Activated CD4-positive, alpha-beta memory T cell treated with anti-CD3 and anti-CD28 coated beads, Interleukin-2, amount 10 ng/mL, durations not matched to agents 7 days and 5 days (primary cell): ENCODE measurements around the gene ZNF480. TPM values are rescaled to one million over a fixed set of nuclear protein-coding genes. Genes with fewer than 3 reads are reported as not detected.
"Not testable (repeated sequence)": the region's sequence is repeated elsewhere in the genome, so short reads cannot be mapped to it uniquely, and the experiment has no call there.

Experiments used
- CTCF ChIA-PET: fragments of 350-600 bp; sonication (Branson Sonifier 250); formaldehyde crosslinking; loops from one replicate; lab custom pipeline; 2021; ENCODE audit warnings: antibody characterized with exemption, inconsistent platforms; lab: Charles Lee
- POLR2A ChIA-PET: fragments of 350-600 bp; sonication (Branson Sonifier 250); formaldehyde crosslinking; loops from one replicate; lab custom pipeline; 2021; ENCODE audit warnings: antibody characterized with exemption; lab: Charles Lee
- DNase-seq: peaks from one replicate; pipeline ENCODE4 v3.0.0-alpha.2; 2020
- H3K27ac Mint-ChIP-seq: one replicate; pipeline ENCODE4 v1.8.0; 2021; ENCODE audit warnings: mild to moderate bottlenecking, mixed read lengths
- H3K27me3 Mint-ChIP-seq: one replicate; pipeline ENCODE4 v1.8.0; 2021; ENCODE audit warnings: mixed read lengths
- H3K36me3 Mint-ChIP-seq: one replicate; pipeline ENCODE4 v1.8.0; 2021; ENCODE audit warnings: low read depth, mixed read lengths
- H3K4me1 Mint-ChIP-seq: one replicate; pipeline ENCODE4 v1.8.0; 2021; ENCODE audit warnings: mixed read lengths
- H3K4me3 Mint-ChIP-seq: one replicate; pipeline ENCODE4 v1.8.0; 2021; ENCODE audit warnings: mild to moderate bottlenecking, mixed read lengths
- H3K9me3 Mint-ChIP-seq: one replicate; pipeline ENCODE4 v1.8.0; 2021; ENCODE audit warnings: mixed read lengths
- total RNA-seq, 2 experiments: library from RNA; stranded (reverse); gene quantifications; one replicate each; pipeline ENCODE4 v1.2.3, GENCODE V29; 2021

Gene ZNF480
- total RNA-seq: 10 to 100 TPM; 12.4 to 14.0 TPM

DNA sequence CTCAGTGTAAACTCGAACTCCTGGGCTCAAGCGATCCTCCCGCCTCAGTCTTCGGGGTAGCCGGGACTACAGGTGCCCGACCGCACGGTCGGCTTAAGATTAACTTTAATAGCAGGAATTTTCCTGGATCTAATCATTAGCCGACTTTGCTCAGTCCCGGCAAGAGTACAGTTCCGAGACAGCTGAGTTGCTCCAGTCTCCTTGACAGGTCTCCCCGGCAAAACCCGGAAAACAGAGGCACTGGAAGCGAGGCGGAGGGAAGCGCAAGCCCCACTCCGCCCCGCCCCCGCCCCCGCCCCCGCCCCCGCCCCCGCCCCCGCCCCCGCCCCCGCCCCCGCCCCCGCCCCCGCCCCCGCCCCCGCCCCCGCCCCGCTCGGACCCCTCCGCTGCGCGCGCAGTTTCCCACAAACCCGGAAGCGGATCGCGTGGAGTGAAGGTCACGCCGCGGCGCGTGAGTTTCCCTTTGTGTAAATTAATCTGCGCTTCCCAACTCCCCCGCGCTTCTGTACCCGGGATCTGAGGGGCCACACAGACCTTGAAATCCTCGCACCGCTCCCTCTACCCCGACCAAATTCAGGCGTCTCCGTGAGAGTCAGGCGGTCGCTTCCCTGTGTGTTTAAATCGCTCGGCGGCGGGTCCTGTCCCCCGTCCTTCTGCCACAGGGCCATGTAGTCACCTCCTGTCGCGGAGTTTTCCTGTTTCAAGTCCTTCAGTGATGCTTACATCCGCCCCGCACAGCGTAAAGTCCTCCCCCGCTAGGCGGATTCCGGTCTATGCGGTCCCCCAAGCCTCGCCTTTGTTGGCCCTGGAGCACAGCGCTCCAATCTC lies at the start of gene ZNF480:
TSS of gene ZNF480 (plus strand) at position 397 of the 828 bp plus-strand sequence. CDS start 3,244 bp downstream, outside the sequence.
- H3K4me1 Mint-ChIP-seq: peaks cover 18% of the 10 kb centered on the region
- peak within 1 kb of the TSS; percentile 92 for H3K27ac Mint-ChIP-seq
- peak within 1 kb of the TSS; percentile 91 for H3K4me3 Mint-ChIP-seq
- H3K9me3 Mint-ChIP-seq: peaks cover 57% of the 10 kb centered on the region
- no peaks in the 10 kb centered on the region for H3K27me3 Mint-ChIP-seq
- ChIA-PET POLR2A (interaction anchor here (0.8 kb wide), 1 partner anchor 28 kb away, joined by 4 read pairs; the partner anchor contains the start of gene ZNF766), CTCF (no interaction called here)
- peaks cover 73% of the 10 kb centered on the region for H3K36me3 Mint-ChIP-seq
- DNase-seq: peak; percentile 83

DNA sequence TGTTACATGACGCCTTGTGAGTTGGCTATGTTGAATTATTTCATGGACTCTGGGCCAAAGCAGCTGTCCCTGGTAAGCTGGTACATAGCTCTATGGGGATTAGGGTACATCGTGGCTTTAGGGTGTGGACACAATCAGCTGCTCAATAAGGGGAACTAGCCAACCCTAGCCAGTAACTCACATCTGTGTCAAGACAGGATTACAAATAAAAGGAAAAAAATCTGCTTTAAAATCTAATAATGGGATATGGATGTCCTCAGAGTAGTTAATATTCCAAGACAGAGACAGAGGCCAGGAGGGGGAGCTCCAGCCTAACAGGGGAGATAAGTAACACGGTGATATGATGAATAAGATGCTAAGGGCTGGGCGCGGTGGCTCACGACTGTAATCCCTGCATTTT lies 48.7 kb upstream of the ZNF480 start:
- H3K36me3 Mint-ChIP-seq: no peaks in the 10 kb centered on the region
- no peaks in the 10 kb centered on the region for H3K27me3 Mint-ChIP-seq
- no peak overlapping the region for H3K4me3 Mint-ChIP-seq
- H3K4me1 Mint-ChIP-seq: no peaks in the 10 kb centered on the region
- H3K9me3 Mint-ChIP-seq: peaks cover 20% of the 10 kb centered on the region
- ChIA-PET CTCF (no interaction called here), POLR2A (interaction anchor here (0.5 kb wide), 1 partner anchor 11 kb away, joined by 3 read pairs; no protein-coding TSS in a partner anchor)
- no peak overlapping the region for H3K27ac Mint-ChIP-seq
- peak; percentile 51 for DNase-seq

DNA sequence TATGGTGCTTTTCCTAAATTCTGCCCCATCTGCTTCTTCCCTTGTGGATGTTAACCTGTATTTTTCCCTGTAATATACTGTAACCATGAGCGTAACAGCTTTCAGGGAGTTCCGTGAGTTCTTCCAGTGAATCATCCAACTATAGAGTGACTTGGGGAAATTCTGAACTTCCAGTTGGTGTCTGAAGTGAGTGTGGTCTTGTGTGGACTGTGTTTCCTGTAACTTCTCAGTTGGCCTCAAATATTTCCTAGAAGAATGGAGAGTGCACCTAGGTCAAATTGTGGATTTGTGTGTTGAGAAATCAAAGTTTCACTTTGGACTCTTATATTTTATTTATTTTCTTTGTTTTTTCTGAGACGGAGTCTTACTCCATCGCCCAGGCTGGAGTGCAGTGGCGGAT lies 38.5 kb upstream of the ZNF480 start:
- H3K27ac Mint-ChIP-seq: no peak overlapping the region
- no peaks in the 10 kb centered on the region for H3K4me1 Mint-ChIP-seq
- ChIA-PET POLR2A (no interaction called here), CTCF (no interaction called here)
- H3K4me3 Mint-ChIP-seq: no peak overlapping the region
- H3K9me3 Mint-ChIP-seq: peaks cover 27% of the 10 kb centered on the region
- no peaks in the 10 kb centered on the region for H3K36me3 Mint-ChIP-seq
- no peaks in the 10 kb centered on the region for H3K27me3 Mint-ChIP-seq
- DNase-seq: no peak

- H3K27me3 Mint-ChIP-seq, H3K36me3 Mint-ChIP-seq, H3K4me3 Mint-ChIP-seq, CTCF ChIA-PET, H3K27ac Mint-ChIP-seq, POLR2A ChIA-PET, DNase-seq: not testable (repeated sequence)
- Mint-ChIP-seq H3K9me3 (peaks cover 28% of the 10 kb centered on the region), H3K4me1 (peaks cover 12% of the 10 kb centered on the region)
Measured at GRCh38 chr19:52265556-52265955, 31.4 kb upstream of the ZNF480 start.

DNA sequence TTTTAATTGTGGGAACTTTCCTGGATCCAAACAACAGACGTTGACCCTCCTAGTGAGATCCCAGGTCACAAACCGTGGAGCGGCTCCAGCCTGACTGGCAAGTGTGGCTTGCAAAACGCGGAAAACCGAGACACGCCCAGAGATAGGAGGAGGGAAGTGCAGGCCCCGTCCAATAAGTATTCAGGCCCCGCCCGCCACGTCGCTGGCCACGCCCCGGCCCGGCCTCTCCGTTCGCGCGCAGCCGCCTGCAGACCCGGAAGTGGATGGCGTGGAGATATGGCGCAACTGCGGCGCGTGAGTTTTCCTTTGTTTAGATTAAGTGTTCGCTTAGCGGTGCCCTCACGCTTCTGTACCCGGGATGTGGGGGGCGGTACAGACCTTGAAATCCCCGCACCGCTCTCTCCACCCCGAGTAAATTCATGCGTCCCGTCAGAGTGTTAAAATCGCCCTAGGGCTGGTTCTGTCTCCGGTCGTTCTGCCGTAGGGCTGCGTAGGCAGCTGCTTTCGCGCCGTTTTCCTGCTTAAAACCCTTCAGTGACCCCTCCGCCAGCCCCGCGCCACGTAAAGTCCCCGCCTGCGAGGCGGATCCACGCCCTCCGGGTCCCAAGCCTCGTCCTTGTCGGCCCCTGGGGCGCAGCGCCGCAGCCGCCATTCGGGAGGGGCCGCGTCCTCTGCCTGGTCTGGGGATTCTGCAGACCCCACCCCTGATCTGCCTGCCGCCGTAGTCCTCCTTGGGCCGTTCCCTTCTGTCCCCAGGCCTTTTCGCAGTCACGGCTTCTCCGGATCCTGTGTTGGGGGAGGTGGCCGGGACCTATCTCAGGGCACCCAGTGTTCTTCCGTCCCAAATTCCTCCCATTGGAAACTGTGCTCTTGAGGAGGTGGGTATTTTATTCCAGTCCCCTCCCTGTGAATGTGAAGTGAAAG lies 27.4 kb upstream of the ZNF480 start, which contains the start of gene ZNF766:
TSS of gene ZNF766 (plus strand) at position 250 of the 924 bp plus-strand sequence. CDS start at position 277, 27 bp downstream.
- DNase-seq: peak; percentile 97
- Mint-ChIP-seq H3K4me1 (peaks cover 36% of the 10 kb centered on the region), H3K27ac (peak within 1 kb of the TSS; percentile 92), H3K36me3 (peaks cover 43% of the 10 kb centered on the region), H3K27me3 (no peaks in the 10 kb centered on the region), H3K4me3 (peak within 1 kb of the TSS; percentile 99), H3K9me3 (peaks cover 43% of the 10 kb centered on the region)
- ChIA-PET POLR2A (interaction anchor here (0.7 to 1.0 kb wide), 3 partner anchors 27 to 566 kb away, joined by 3 to 4 read pairs (median 3); no protein-coding TSS in a partner anchor), CTCF (no interaction called here)

DNA sequence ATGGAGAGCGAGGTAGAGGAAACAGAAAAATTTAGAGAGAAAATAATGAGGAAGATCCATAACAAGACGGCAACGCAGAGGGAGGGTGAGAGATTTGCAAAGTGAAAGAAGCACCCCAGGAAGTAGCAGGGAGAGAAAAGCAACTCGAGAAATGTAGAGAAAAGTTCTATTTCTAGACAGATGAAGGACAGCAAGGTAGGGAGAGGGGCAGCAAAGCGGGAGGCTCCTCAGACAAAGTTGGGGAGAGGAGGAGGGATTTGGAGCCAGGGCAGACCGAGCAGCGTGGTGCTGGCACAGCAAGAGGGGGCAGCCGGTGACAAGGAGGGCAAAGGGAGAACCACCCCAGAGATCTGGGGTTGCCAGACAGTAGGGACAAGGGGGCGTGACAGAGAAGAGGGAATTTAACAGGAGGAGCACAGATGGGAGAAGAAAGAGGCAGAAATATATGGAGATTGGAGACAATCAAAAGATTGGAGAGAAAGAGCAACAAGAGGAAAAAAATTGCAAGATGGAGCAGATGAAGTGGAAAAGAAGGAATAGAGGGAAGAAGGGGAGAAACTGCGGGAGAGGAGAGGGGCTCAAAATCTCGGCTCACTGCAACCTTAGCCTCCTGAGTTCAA lies 26.6 kb upstream of the ZNF480 start:
- Mint-ChIP-seq H3K27ac (peak overlapping the region; percentile 92), H3K27me3 (no peaks in the 10 kb centered on the region), H3K4me1 (peaks cover 37% of the 10 kb centered on the region), H3K9me3 (peaks cover 47% of the 10 kb centered on the region), H3K4me3 (peak overlapping the region; percentile 99), H3K36me3 (peaks cover 49% of the 10 kb centered on the region)
- DNase-seq: no peak
- ChIA-PET CTCF (no interaction called here), POLR2A (interaction anchor here (0.7 to 1.0 kb wide), 2 partner anchors 32 to 566 kb away, joined by 3 read pairs; no protein-coding TSS in a partner anchor)

GRCh38 chr19:52273301-52273700 lies 23.7 kb upstream of the ZNF480 start:
- Mint-ChIP-seq H3K9me3 (peaks cover 60% of the 10 kb centered on the region), H3K36me3 (peaks cover 77% of the 10 kb centered on the region), H3K27ac (no peak overlapping the region), H3K4me1 (peaks cover 41% of the 10 kb centered on the region), H3K4me3 (no peak overlapping the region), H3K27me3 (no peaks in the 10 kb centered on the region)
- ChIA-PET POLR2A (no interaction called here), CTCF (no interaction called here)
- DNase-seq: no peak

GRCh38 chr19:52274191-52274590 lies 22.8 kb upstream of the ZNF480 start:
- Mint-ChIP-seq H3K27ac (no peak overlapping the region), H3K36me3 (peaks cover 86% of the 10 kb centered on the region), H3K9me3 (peaks cover 66% of the 10 kb centered on the region), H3K4me1 (peaks cover 41% of the 10 kb centered on the region), H3K27me3 (no peaks in the 10 kb centered on the region), H3K4me3 (no peak overlapping the region)
- DNase-seq: no peak
- CTCF ChIA-PET: interaction anchor here (0.6 kb wide), 1 partner anchor 315 kb away, joined by 3 read pairs; no protein-coding TSS in a partner anchor
- POLR2A ChIA-PET: no interaction called here

- no peak overlapping the region for H3K27ac Mint-ChIP-seq
- H3K27me3 Mint-ChIP-seq: no peaks in the 10 kb centered on the region
- peaks cover 64% of the 10 kb centered on the region for H3K9me3 Mint-ChIP-seq
- ChIA-PET POLR2A (no interaction called here), CTCF (no interaction called here)
- DNase-seq: no peak
- H3K36me3 Mint-ChIP-seq: peaks cover 82% of the 10 kb centered on the region
- no peak overlapping the region for H3K4me3 Mint-ChIP-seq
- H3K4me1 Mint-ChIP-seq: peaks cover 28% of the 10 kb centered on the region
Measured at GRCh38 chr19:52275988-52276387, 21.0 kb upstream of the ZNF480 start.

DNA sequence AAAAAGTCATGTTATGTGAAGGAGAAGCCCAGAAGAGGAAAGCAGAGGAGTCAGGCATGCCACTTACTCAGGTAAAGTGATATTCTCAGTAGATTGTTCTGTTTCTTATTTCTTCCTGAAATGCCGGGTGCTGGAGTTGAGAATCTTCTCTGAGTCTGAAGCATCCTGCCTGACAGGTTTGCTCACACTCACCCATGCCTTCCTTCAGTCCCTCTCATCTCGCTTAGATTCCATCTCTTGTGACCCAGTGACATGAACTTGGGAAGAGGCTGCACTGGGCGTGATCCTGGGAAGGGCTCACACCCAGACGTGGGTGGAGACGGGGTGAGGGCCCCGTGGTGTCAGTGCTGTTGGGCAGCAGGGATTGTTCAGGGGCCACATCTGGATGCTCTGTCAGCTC lies 19.5 kb upstream of the ZNF480 start:
- DNase-seq: no peak
- Mint-ChIP-seq H3K4me1 (peaks cover 19% of the 10 kb centered on the region), H3K27ac (no peak overlapping the region), H3K4me3 (no peak overlapping the region), H3K36me3 (peaks cover 83% of the 10 kb centered on the region), H3K27me3 (no peaks in the 10 kb centered on the region), H3K9me3 (peaks cover 59% of the 10 kb centered on the region)
- POLR2A ChIA-PET: no interaction called here
- CTCF ChIA-PET: no interaction called here

- H3K27me3 Mint-ChIP-seq: no peaks in the 10 kb centered on the region
- H3K9me3 Mint-ChIP-seq: peaks cover 53% of the 10 kb centered on the region
- CTCF ChIA-PET: interaction anchor here (0.7 kb wide), 1 partner anchor 136 kb away, joined by 3 read pairs; no protein-coding TSS in a partner anchor
Measured at GRCh38 chr19:52286256-52286655, 10.7 kb upstream of the ZNF480 start.

GRCh38 chr19:52291781-52292180 lies 5.2 kb upstream of the ZNF480 start:
- no peak overlapping the region for H3K27ac Mint-ChIP-seq
- H3K4me3 Mint-ChIP-seq: no peak overlapping the region
- no peak for DNase-seq
- H3K9me3 Mint-ChIP-seq: peaks cover 49% of the 10 kb centered on the region
- H3K27me3 Mint-ChIP-seq: no peaks in the 10 kb centered on the region
- H3K4me1 Mint-ChIP-seq: peaks cover 4% of the 10 kb centered on the region
- ChIA-PET CTCF (no interaction called here), POLR2A (no interaction called here)
- peaks cover 73% of the 10 kb centered on the region for H3K36me3 Mint-ChIP-seq

More at GRCh38 chr19:52286256-52286655, 10.7 kb upstream of the ZNF480 start:
- H3K4me1 Mint-ChIP-seq: no peaks in the 10 kb centered on the region
- DNase-seq: no peak
- POLR2A ChIA-PET: no interaction called here
- H3K36me3 Mint-ChIP-seq: peaks cover 95% of the 10 kb centered on the region
- no peak overlapping the region for H3K4me3 Mint-ChIP-seq
- H3K27ac Mint-ChIP-seq: no peak overlapping the region
